G401 (cell line): ENCODE data around the gene RNF207. TPM values are rescaled to one million over a fixed set of nuclear protein-coding genes. Genes with fewer than 3 reads are reported as not detected.
A peak's percentile ranks its signal among the peaks of the same experiment; 100 is the strongest.
"Not testable (repeated sequence)": the region's sequence is repeated elsewhere in the genome, so short reads cannot be mapped to it uniquely, and the experiment has no call there.

Source experiments
- DNase-seq: peaks from one replicate; pipeline ENCODE4 v3.0.0-alpha.2; 2015; ENCODE audit warnings: low spot score
- in situ Hi-C: cut with HindIII; loops from 2 replicates; pipeline ENCODE4 v1.10.0; 2016; ENCODE audit warnings: low sequenced_read_pairs, mixed read lengths
- total RNA-seq: library from RNA; depleted of rRNA; stranded (reverse); fragments of >200 nt; shearing (Covaris generic); gene quantifications from 2 replicates; pipeline ENCODE4 v1.2.3, GENCODE V29; 2014

RNF207 gene
- total RNA-seq, 1 experiment from 2014 or later = 0.44 TPM

GRCh38 chr1:6197746-6198427 lies 8.0 kb upstream of the RNF207 start:
- in situ Hi-C loops = no loop called here
- no peak for DNase-seq

- in situ Hi-C loops = no loop called here
- no peak for DNase-seq
Measured at GRCh38 chr1:6198646-6199297, 7.1 kb upstream of the RNF207 start.

GRCh38 chr1:6199298-6200187 lies 6.4 kb upstream of the RNF207 start, which contains the start of gene RPL22:
Gene RPL22, minus strand, starts transcription at chr1:6199595. Its CDS starts 22 bp downstream, at chr1:6199573.
- DNase-seq = peak; percentile 99
- in situ Hi-C loops = no loop called here

- in situ Hi-C loops = no loop called here
- no peak for DNase-seq
Measured at GRCh38 chr1:6200188-6200809, 5.6 kb upstream of the RNF207 start.

GRCh38 chr1:6202256-6202655 lies 3.7 kb upstream of the RNF207 start:
- in situ Hi-C loops = no loop called here
- DNase-seq = no peak

- in situ Hi-C loops = no loop called here
- no peak for DNase-seq
Measured at GRCh38 chr1:6206520-6206855, 569 bp downstream of the RNF207 start.

- DNase-seq = no peak
- in situ Hi-C loops = no loop called here
Measured at GRCh38 chr1:6207075-6207885, 1.4 kb downstream of the RNF207 start.

GRCh38 chr1:6207921-6208320 lies 2.0 kb downstream of the RNF207 start:
- in situ Hi-C loops = no loop called here
- DNase-seq = peak; percentile 49

- DNase-seq = peak; percentile 57
- in situ Hi-C loops = no loop called here
Measured at GRCh38 chr1:6208723-6209660, 3.1 kb downstream of the RNF207 start.

GRCh38 chr1:6209661-6210580 lies 4.0 kb downstream of the RNF207 start:
- no peak for DNase-seq
- in situ Hi-C loops = no loop called here

GRCh38 chr1:6210591-6211355 lies 4.9 kb downstream of the RNF207 start:
- no peak for DNase-seq
- in situ Hi-C loops = no loop called here

GRCh38 chr1:6211731-6212130 lies 5.8 kb downstream of the RNF207 start:
- no peak for DNase-seq
- in situ Hi-C loops = no loop called here

GRCh38 chr1:6212193-6212959 lies 6.5 kb downstream of the RNF207 start:
- no peak for DNase-seq
- in situ Hi-C loops = no loop called here

GRCh38 chr1:6218375-6219164 lies 12.7 kb downstream of the RNF207 start:
- in situ Hi-C loops = no loop called here
- no peak for DNase-seq

- DNase-seq, in situ Hi-C loops: not testable (repeated sequence)
Measured at GRCh38 chr1:6219641-6220040, 13.7 kb downstream of the RNF207 start.
